HUES48 (cell line): ENCODE data around the gene RGS14.

Experiments
- H3K27ac ChIP-seq: one replicate; pipeline ENCODE4 v1.7.0; 2013; ENCODE audit warnings: low read depth, low read length, inconsistent platforms
- H3K27me3 ChIP-seq: 2 replicates; pipeline ENCODE4 v1.6.1; 2013; ENCODE audit warnings: mild to moderate bottlenecking, low read length; ENCODE audit not compliant: control insufficient read depth, insufficient read depth
- H3K36me3 ChIP-seq: 2 replicates; pipeline ENCODE4 v1.6.1; 2013; ENCODE audit warnings: low read length; ENCODE audit not compliant: control insufficient read depth, insufficient read depth
- H3K4me1 ChIP-seq: 2 replicates; pipeline ENCODE4 v1.6.1; 2013; ENCODE audit warnings: mild to moderate bottlenecking, low read length; ENCODE audit not compliant: control insufficient read depth, insufficient read depth
- H3K4me3 ChIP-seq: 2 replicates; pipeline ENCODE4 v1.5.1; 2013; ENCODE audit warnings: mild to moderate bottlenecking, low read depth, low read length
- H3K9ac ChIP-seq: 2 replicates; pipeline ENCODE4 v1.6.1; 2013; ENCODE audit warnings: mild to moderate bottlenecking, low read depth, low read length, moderate library complexity
- H3K9me3 ChIP-seq: 2 replicates; pipeline ENCODE4 v1.6.1; 2013; ENCODE audit warnings: low read length; ENCODE audit not compliant: control insufficient read depth, insufficient read depth

RGS14 gene

DNA sequence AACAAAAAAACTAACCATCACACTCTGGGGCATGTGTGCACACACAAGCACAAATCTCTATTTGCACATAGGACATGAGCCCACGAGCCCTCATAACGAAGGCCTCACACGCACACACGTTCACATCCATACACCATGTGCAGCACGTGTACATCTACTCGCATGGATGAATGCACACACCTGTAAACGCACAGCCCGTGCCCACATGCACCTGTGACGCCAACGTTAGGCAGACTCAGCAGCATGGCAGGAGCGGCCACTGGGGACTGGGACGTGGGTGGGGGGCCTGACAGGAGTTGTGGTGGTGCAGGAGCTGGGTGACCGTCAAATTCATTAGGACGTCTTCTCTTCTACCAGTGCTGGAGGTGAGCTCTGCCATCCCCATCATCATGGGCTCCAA lies 29.7 kb downstream of the RGS14 start:
- no peaks in the 10 kb centered on the region for H3K36me3 ChIP-seq
- no peak overlapping the region for H3K27ac ChIP-seq
- no peak overlapping the region for H3K4me3 ChIP-seq
- H3K27me3 ChIP-seq: peaks cover 20% of the 10 kb centered on the region
- no peaks in the 10 kb centered on the region for H3K4me1 ChIP-seq
- no peak overlapping the region for H3K9ac ChIP-seq
- no peaks in the 10 kb centered on the region for H3K9me3 ChIP-seq

DNA sequence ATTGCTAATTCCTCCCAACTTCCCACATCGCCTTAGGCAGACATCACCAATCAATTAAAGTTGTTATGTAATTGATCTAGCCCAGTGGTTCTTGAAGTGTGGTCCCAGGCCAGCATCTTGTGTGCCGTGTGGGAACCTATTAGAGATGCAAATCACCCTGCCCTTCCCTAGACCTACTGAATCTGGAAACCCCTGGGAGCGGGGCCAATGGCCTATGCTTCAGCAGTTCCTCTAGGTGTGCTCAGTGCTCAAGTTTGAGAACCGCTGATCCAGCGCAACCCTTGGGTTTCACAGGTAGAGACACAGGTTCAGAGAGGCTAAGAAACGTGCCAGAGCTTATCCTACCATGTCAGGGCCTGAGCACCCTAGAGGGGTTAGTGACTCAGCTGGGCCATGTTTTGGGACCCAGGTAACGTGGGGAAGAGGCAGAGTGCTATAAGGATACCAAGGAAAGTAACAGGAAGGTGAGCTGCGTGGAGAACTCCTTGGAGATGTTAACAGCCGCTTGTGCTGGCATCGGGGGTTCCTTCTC lies 30.9 kb downstream of the RGS14 start:
- no peaks in the 10 kb centered on the region for H3K4me1 ChIP-seq

DNA sequence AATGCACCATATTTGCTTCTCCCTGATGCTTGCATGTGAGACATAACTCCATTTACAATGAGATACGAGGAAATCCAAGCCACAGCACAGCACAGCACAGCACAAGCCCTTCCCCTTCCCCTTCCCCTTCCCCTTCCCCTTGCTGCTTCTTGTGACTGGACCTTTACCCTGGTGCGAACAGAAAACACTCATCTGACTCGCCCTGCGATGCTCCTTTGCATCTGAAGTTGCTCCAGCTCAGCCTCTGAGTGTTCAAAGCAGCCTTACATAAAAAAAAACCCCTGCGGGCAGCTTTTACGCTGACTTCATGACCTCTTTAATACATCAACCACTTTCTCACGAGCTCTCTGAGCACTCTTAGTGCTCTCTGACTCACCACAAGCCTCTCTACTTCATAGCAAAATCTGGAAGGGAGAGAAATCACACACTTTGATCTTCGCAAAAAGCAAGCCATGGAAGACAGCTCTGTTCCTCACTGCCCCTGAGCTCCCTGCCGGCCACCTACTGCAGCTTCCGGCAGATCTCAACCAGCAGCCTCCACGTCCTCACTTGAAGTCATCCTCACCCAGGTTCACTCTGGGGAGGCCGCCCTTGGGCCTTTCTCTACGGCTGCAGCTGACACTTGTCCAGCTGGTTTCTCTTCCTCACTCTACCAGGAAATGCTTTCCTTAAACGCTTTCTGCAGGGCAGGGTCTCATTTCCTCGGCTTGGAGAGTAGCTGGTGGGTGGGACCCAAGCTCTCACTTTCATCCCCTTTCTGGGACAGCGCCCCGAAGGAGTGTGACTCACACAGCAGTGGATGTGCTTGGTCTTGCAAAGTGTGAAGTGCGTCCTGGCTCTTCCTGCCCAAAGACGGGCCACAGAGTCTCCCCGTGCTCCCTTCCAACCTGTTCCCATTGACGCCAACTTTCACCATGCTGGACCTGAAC lies 31.8 kb downstream of the RGS14 start:
- H3K36me3 ChIP-seq: no peaks in the 10 kb centered on the region
- H3K4me3 ChIP-seq: no peak overlapping the region
- H3K27ac ChIP-seq: peak overlapping the region; percentile 40
- no peaks in the 10 kb centered on the region for H3K4me1 ChIP-seq
- H3K9ac ChIP-seq: no peak overlapping the region
- peaks cover 20% of the 10 kb centered on the region for H3K27me3 ChIP-seq
- no peaks in the 10 kb centered on the region for H3K9me3 ChIP-seq

More for the DNA sequence above, 30.9 kb downstream of the RGS14 start:
- Histone ChIP-seq H3K27ac (no peak overlapping the region), H3K36me3 (no peaks in the 10 kb centered on the region), H3K9ac (no peak overlapping the region), H3K27me3 (peaks cover 20% of the 10 kb centered on the region), H3K4me3 (no peak overlapping the region), H3K9me3 (no peaks in the 10 kb centered on the region)

DNA sequence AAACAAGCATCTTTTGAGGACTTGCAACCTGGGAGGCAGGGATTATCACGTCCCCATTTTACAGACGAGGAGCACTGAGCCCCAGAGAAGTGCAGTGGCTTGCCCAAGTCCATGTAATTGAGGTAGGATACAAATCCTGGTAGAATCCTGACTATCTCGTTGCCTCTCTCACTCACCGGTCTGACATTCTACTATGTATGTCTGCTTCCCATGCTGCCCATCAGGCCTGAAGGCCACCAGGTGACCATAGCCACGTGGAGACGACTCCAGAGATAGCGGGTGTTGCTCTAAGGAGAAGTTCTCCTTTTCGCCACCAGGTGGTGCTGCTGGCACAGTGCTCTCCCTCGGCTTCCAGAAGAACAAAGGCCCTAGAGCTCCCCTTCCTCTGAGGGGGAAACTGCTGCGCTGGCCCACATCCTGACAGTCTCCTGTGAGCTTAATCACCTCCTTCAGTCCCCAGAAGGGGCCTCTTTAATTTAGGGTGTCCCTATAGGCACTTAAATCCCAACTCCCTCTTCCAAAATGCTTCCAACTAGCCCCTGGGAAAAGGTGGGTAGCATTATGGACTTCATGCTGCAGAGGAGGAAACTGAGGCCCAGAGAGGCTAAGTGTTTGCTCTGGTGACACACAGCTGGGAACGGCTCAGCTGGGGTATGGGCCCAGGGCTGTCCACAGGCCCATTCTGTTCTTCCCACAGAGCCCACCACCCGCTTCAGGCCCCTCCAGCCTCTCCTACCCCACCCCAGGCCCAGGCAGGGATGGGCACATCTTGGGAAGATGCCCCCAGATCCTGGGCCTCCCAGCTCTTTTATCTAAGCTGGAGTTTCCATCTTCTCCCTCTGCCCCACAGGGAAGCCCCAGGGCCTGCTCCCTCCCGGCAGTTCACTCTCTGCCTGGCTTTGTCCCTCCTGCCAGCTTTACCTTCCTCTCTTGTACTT lies 32.9 kb downstream of the RGS14 start:
- Histone ChIP-seq H3K27me3 (peaks cover 20% of the 10 kb centered on the region), H3K4me1 (no peaks in the 10 kb centered on the region), H3K4me3 (no peak overlapping the region), H3K27ac (no peak overlapping the region), H3K9me3 (no peaks in the 10 kb centered on the region), H3K36me3 (no peaks in the 10 kb centered on the region), H3K9ac (no peak overlapping the region)

DNA sequence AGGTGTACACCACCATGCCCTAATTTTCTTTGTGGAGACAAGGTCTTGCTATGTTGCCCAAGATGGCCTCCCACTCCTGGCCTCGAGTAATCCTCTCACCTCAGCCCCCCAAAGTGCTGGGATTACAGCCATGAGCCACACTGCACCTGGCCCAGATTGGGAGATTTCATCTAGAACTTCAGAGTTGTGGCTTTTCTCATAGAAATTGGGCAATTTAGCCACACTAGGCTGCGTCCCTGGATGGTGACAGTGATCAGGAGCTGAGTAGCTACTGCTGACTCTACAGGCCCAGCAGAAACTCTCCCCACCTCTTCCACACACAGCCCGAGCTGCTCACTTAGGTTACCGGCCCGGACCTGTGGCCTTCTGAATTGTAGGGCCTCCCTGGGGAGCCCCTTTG lies 35.0 kb downstream of the RGS14 start:
- no peak overlapping the region for H3K4me3 ChIP-seq
- H3K4me1 ChIP-seq: 0 out of 2 replicates have a peak, but pooled peaks cover 3% of the 10 kb centered on the region
- H3K36me3 ChIP-seq: no peaks in the 10 kb centered on the region
- H3K27ac ChIP-seq: no peak overlapping the region
- H3K9me3 ChIP-seq: no peaks in the 10 kb centered on the region
- H3K9ac ChIP-seq: no peak overlapping the region
- peaks cover 20% of the 10 kb centered on the region for H3K27me3 ChIP-seq

DNA sequence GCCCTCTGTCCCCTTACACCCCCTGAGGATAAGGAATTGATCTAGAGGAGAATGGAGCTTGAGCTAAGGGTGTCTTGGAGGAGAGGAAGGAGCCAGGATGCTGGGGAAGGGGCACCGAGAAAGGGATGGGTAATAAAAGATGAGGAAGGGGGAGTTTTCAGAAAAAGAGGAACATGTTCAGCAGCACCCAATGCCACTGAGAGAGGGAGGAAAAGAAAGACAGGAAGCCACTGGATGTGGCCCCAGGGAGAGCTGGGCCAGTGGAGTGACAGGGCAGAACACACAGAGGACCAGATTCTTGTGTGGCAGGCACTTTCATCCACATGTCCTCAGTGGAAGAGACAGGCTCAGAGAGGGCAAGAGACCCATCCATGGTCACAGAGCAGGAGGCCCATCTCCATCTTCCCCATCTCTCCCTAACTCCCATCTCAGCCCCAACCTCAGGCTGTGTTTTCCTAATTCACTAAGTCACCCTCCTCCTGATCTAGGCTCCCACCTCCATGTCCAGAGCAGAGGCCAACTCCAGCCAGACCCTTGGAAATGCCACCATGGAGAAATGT lies 35.6 kb downstream of the RGS14 start:
- H3K9me3 ChIP-seq: no peaks in the 10 kb centered on the region
- H3K4me3 ChIP-seq: no peak overlapping the region
- H3K27me3 ChIP-seq: peaks cover 18% of the 10 kb centered on the region
- H3K4me1 ChIP-seq: 0 out of 2 replicates have a peak, but pooled peaks cover 3% of the 10 kb centered on the region
- H3K9ac ChIP-seq: no peak overlapping the region
- H3K36me3 ChIP-seq: no peaks in the 10 kb centered on the region
- H3K27ac ChIP-seq: no peak overlapping the region

DNA sequence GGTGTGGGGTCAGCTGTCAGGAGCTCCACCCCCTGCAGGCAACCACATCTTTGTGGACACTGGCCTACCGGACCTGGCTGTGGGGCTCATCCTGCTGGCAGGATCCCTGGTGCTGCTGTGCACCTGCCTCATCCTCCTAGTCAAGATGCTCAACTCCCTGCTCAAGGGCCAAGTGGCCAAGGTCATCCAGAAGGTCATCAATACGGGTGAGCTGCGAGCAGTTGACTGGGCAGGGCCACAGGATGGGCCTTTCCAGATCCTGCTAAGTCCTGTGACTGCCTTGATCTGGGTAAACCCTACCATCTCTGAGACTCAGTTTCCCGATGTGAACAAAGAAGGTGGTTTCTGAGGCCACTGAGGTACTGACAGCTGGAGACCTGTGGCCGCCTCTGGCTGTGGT lies 36.3 kb downstream of the RGS14 start:
- peaks cover 12% of the 10 kb centered on the region for H3K27me3 ChIP-seq
- H3K4me3 ChIP-seq: no peak overlapping the region
- H3K4me1 ChIP-seq: 0 out of 2 replicates have a peak, but pooled peaks cover 3% of the 10 kb centered on the region
- H3K27ac ChIP-seq: no peak overlapping the region
- no peaks in the 10 kb centered on the region for H3K9me3 ChIP-seq
- no peak overlapping the region for H3K9ac ChIP-seq
- H3K36me3 ChIP-seq: no peaks in the 10 kb centered on the region

DNA sequence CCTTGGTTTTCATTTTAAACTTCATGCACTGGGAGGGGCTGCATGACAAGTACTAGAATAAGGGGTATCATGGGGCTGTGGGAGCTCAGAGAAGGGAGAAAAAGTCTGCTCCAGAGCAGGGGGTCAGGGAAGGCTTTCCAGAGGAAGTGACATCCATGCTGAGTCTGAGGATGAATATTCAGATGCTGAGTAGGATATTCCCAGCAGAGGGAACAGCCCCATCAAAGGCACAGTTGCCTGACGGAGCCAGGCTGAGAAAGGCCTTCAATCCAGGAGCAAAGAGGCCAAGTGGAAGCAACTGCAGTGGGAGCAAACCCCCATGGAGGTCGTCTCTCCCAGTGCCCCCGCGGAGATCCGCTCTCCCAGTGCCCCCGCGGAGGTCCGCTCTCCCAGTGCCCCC lies 38.4 kb downstream of the RGS14 start:
- 0 out of 2 replicates have a peak, but pooled peaks cover 3% of the 10 kb centered on the region for H3K4me1 ChIP-seq
- no peaks in the 10 kb centered on the region for H3K9me3 ChIP-seq
- no peak overlapping the region for H3K4me3 ChIP-seq
- peaks cover 10% of the 10 kb centered on the region for H3K27me3 ChIP-seq
- H3K27ac ChIP-seq: no peak overlapping the region
- no peaks in the 10 kb centered on the region for H3K36me3 ChIP-seq
- H3K9ac ChIP-seq: no peak overlapping the region

DNA sequence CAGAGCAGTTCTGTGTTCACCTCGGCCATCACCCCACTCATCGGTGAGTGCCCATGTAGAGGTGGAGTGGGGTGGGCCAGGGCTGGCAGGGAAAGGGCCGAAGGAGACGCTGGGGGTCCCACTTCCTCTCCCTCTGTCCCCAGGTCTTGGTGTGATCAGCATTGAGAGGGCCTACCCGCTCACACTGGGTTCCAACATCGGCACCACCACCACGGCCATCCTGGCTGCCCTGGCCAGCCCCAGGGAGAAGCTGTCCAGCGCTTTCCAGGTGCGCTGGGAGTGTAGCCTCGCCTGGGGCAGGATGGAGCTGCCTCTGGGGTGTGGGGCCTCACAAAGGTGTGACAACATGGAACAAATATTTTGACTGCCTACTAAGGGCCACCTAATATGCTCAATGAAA lies 39.1 kb downstream of the RGS14 start:
- Histone ChIP-seq H3K27ac (no peak overlapping the region), H3K9ac (no peak overlapping the region), H3K9me3 (no peaks in the 10 kb centered on the region), H3K4me3 (no peak overlapping the region), H3K4me1 (0 out of 2 replicates have a peak, but pooled peaks cover 3% of the 10 kb centered on the region), H3K36me3 (no peaks in the 10 kb centered on the region), H3K27me3 (peaks cover 18% of the 10 kb centered on the region)

DNA sequence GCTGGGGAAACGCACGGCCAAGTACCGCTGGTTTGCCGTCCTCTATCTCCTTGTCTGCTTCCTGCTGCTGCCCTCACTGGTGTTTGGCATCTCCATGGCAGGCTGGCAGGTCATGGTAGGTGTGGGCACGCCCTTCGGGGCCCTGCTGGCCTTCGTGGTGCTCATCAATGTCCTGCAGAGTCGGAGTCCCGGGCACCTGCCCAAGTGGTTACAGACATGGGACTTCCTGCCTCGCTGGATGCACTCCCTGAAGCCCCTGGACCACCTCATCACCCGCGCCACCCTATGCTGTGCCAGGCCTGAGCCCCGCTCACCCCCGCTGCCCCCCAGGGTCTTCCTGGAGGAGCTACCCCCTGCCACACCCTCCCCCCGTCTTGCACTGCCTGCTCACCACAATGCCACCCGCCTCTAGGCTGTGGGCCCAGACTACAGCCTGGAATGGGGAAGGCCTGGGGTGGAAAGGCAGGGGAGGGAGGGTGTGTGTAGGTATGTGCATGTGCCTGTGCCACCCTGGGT lies 40.2 kb downstream of the RGS14 start:
- no peak overlapping the region for H3K9ac ChIP-seq
- H3K4me1 ChIP-seq: peaks cover 5% of the 10 kb centered on the region; the same call in 1 of the 2 replicates
- no peaks in the 10 kb centered on the region for H3K9me3 ChIP-seq
- no peak overlapping the region for H3K27ac ChIP-seq
- no peak overlapping the region for H3K4me3 ChIP-seq
- H3K27me3 ChIP-seq: peaks cover 28% of the 10 kb centered on the region
- H3K36me3 ChIP-seq: no peaks in the 10 kb centered on the region
